GM18498 (cell line): Measurements from ENCODE around the gene MRM2.

ENCODE experiments used
- ATAC-seq: cut with Tn5 transposase; IDR thresholded peaks from one replicate; pipeline ENCODE4 v1.9.1; 2021; ENCODE audit warnings: mild to moderate bottlenecking, moderate library complexity; ENCODE audit not compliant: unreplicated experiment

MRM2 gene

DNA sequence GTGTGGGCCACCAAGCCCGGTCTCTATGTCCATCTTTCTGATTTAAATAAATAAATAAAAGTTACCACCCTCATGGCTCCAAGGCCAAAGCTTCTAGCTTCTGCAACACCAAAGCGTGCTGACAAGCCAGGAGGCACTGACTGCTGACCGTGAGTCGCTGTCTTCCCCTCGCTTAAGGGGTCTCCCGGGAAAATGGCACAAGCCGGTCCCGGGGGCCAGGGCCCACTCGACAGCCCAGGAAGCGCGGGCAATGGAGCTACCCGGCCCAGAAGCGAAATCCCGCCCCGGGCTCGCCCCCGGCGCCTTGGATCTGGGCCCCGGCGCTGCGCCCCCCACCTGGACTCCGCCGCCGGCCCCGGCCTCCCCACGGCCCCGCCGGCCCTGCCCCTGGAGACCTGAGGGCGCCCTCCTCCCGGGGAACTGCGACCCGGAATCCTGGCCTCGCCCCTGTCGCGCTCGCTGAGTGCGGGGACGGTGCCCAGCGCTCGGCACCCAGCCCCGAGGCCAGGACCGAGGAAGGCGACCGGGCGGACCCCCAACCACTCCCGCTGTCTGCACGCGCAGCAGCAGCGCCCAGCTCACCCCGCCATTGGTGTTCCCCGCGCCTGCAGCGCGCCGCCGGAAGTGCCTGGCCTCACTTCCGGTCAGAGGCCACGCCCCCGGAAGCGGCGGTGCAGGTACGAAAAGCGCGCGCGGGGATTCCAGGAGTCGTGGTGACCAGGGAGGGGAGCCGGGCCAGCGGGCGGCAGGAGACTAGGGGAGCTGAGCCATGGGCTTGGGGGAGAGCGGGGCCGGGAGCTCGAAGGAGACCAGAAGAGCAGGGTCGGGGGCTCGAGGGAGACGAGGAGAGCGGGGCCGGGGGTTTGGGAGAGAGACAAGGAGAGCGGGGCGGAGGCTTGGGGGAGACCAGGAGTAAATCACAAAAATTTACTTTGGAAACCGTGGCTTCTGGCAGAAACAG, at the start of gene MRM2, which contains the start of gene NUDT1:
TSS of gene MRM2 (minus strand) at position 626 of the 961 bp plus-strand sequence. CDS start at position 590, 36 bp downstream.
TSS of gene NUDT1 (plus strand) at position 647 of the 961 bp plus-strand sequence. CDS start 2,349 bp downstream, outside the sequence.
- ATAC-seq: peak; percentile 69

- no peak for ATAC-seq
Measured at GRCh38 chr7:2290877-2291276, 48.9 kb upstream of the MRM2 start.

DNA sequence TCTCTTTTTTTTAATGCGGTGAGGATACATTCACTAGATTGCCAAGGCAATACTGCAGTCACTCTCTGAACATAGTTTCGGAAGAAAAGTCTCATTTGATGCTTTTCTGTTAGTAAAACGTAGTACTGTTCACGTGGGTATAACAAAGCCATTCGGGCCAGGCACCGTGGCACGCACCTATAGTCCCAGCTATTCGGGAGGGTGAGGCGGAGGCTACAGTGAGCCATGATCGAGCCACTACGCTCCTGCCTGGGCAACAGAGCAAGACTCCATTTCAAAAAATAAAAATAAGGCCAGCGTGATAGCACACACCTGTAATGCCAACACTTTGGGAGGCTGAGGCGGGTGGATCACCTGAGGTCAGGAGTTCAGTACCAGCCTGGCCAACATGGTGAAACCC, 47.6 kb upstream of the MRM2 start:
- no peak for ATAC-seq

DNA sequence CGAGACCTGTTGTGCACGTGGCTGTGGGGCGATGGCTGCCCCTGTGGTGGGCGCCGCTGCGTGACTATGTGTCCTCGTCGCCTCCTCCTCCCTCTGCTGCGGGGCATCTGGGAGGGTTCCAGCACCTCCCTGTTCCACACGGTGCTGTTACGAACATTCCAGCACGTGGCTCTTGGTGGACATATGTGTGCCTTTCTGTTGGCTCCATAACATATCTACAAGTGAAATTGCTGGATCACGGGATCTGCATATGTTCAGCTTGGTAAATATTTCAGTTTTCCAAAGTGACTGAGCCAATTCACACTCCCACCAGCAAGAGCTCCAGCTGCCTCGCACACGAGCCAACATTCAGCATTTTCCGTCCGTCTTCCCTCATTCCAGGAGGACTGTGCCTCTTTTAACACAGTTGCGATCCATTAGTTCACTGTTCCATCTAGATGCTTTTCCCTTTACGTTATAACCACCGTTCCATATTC, 47.1 kb upstream of the MRM2 start:
- no peak for ATAC-seq

DNA sequence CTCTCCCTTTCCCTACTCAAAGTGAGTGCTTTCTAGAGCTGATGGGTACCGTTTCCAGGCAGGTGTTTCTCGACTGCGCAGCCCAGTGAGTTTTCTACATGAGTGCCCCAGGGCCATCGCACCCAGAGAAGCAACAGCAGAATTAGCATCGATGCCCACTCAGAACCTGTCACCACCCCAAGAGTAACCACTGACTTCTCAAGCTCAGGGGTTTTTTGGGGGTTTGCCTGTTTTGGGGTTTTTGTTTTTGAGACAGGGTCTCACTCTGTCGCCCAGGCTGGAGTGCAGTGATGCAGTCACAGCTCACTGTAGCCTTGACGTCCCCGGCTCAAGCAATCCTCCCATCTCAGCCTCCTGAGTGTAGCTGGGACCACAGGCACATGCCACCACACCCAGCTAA, 46.5 kb upstream of the MRM2 start:
- peak; percentile 67 for ATAC-seq

DNA sequence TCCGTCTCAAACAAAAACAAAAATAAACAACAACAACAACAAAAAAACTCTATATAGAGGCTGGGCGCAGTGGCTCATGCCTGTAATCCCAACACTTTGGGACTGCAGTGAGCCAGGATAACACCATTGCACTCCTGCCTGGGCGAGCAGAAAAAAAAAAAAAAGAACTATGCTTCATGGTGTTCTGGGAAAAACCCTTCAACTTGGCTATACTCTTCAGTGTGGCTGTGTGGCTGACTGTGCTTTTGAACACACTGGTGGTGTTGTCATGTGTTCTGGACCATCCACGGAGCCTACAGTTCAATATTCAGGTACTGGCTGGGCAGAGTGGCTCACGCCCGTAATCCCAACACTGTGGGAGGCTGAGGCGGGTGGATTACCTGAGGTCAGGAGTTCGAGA, 45.7 kb upstream of the MRM2 start:
- no peak for ATAC-seq

- no peak for ATAC-seq
Measured at GRCh38 chr7:2283074-2283473, 41.1 kb upstream of the MRM2 start.

- no peak for ATAC-seq
Measured at GRCh38 chr7:2282185-2282751, 40.3 kb upstream of the MRM2 start.

GRCh38 chr7:2281541-2281940, 39.5 kb upstream of the MRM2 start:
- ATAC-seq: no peak

- no peak for ATAC-seq
Measured at GRCh38 chr7:2280424-2280823, 38.4 kb upstream of the MRM2 start.

- ATAC-seq: no peak
Measured at GRCh38 chr7:2279896-2280295, 37.9 kb upstream of the MRM2 start.

- no peak for ATAC-seq
Measured at GRCh38 chr7:2278026-2278425, 36.0 kb upstream of the MRM2 start.

- ATAC-seq: no peak
Measured at GRCh38 chr7:2276107-2276506, 34.1 kb upstream of the MRM2 start.

GRCh38 chr7:2275101-2275500, 33.1 kb upstream of the MRM2 start:
- no peak for ATAC-seq

- ATAC-seq: no peak
Measured at GRCh38 chr7:2274666-2275065, 32.7 kb upstream of the MRM2 start.

DNA sequence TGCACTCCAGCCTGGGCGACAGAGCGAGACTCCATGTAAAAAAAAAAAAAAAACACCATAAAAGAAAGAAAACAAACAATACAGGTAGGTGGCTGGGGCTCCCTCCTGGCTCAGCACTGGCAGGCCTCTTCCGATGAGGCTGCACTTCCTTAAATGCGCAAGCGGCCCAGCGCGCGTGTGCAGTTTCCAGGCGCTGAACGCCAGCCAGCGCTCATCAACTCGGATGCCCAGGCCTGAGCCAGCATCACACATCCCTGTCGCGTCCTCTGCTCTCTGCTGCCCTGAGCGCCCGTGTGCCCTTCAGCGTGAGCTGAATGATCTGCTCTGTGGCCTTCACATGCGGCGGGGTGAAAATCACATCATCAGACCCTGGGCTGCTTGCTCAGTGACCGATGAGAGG, 31.9 kb upstream of the MRM2 start:
- ATAC-seq: no peak

GRCh38 chr7:2272031-2272430, 30.0 kb upstream of the MRM2 start:
- ATAC-seq: no peak

- ATAC-seq: no peak
Measured at GRCh38 chr7:2271273-2272026, 29.4 kb upstream of the MRM2 start.

DNA sequence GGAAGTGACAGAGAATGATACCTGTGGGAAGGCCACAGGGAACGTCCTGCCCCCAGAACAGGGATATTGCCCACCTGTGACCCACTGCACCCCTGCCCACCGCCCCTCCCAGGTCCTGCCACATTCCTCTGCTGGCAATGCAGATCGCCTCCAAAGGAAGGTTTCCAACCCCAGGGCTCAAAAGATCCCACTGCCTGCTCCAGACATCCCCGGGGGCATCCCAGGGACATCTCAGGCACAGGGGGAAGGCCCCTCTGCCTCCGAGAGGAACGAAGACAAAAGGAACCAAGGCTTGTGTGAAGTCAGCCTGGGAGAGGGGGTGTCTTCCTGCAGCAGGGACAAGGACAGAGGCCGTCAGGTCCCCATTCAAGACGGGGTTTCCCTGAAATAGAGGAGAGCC, 28.5 kb upstream of the MRM2 start:
- ATAC-seq: no peak

GRCh38 chr7:2269991-2270460, 28.0 kb upstream of the MRM2 start:
- ATAC-seq: no peak
